ENCODE data around the gene WBP2. TPM values are rescaled to one million over a fixed set of nuclear protein-coding genes. Genes with fewer than 3 reads are reported as not detected.

Gene WBP2
- total and polyA plus RNA-seq, 2 of the 13 experiments (the other 11 are each of a cell fraction or from before 2014, with no cell fraction given) = 29.2 to 29.5 TPM

- Histone ChIP-seq H3K4me1 (ENCODE audit: insufficient read depth, low read length) (peaks cover 61% of the 10 kb centered on the region), H3K27me3 (ENCODE audit: control insufficient read depth in 1 of 2, insufficient read depth in 2 of 2, low read length in 2 of 2) (no peaks in the 10 kb centered on the region), H3K4me2 (ENCODE audit: low read depth, low read length) (peak overlapping the region; percentile 91), H2AFZ (ENCODE audit: low read length) (no peak overlapping the region), H3K9ac (ENCODE audit: insufficient read depth, low read depth, low read length) (peak overlapping the region; percentile 71), H3K27ac (ENCODE audit: extremely low read length, insufficient read depth, low read length) (peak overlapping the region; percentile 64), H4K20me1 (ENCODE audit: insufficient read depth, low read length) (no peaks in the 10 kb centered on the region), H3K79me2 (ENCODE audit: insufficient read depth, low read length) (peaks cover 10% of the 10 kb centered on the region), H3K4me3 (replicated peaks in 1 of 3; ENCODE audit: insufficient read depth in 1 of 3, low read depth in 2 of 3, low read length in 3 of 3) (peak overlapping the region; percentile 26 to 83 (median 51); a peak in 5 of 6 replicates), H3K9me3 (ENCODE audit: low read length) (no peaks in the 10 kb centered on the region), H3K36me3 (replicated peaks in 1 of 2; ENCODE audit: control insufficient read depth in 1 of 2, insufficient read depth in 2 of 2, low read length in 2 of 2) (no peaks in the 10 kb centered on the region)
- FAIRE-seq (peak; percentile 57), ATAC-seq (peak; percentile 21), DNase-seq (ENCODE audit: low spot score) (peak; percentile 66)
- intact Hi-C loops (cut with micrococcal nuclease; ENCODE audit: unreplicated experiment) (loop anchor here (1.0 to 5.0 kb wide), 2 partner anchors 16 to 35 kb away; partner anchors contain the start of gene WBP2), in situ Hi-C loops (cut with HindIII; ENCODE audit: extremely low pct_ligation_motif_present, low pct_unique_long_range_greater_than_20kb) (no loop called here)
- POLR2A ChIA-PET = interaction anchor here (0.9 to 12.9 kb wide), 13 partner anchors 9 to 493 kb away, joined by 3 to 423 read pairs (median 14); partner anchors contain the start of genes MRPL38, SPHK1, TRIM47 and UNC13D
- 13% methylated on average over 20 of the region's 32 CpGs for WGBS (ENCODE audit: low lambda C conversion rate)
- CTCF ChIA-PET (ENCODE audit: low intra/inter-chr PET ratio, low total read pairs) = interaction anchor here (1.5 kb wide), 1 partner anchor 15 kb away, joined by 4 read pairs; no protein-coding TSS in a partner anchor
- no TSS peak for BruUV-seq (replicated peaks)
- TF ChIP-seq TOPORS (CRISPR knock-in tag; IDR thresholded peaks at IDR 0.05) (peak; percentile 21; the same call in 1 of the 2 replicates), ZNF224 (CRISPR knock-in tag; IDR thresholded peaks at IDR 0.05) (no peak), NRL (CRISPR knock-in tag; IDR thresholded peaks at IDR 0.05; ENCODE audit: borderline replicate concordance) (no peak; the same call in 1 of the 2 replicates), ZFP82 (CRISPR knock-in tag; IDR thresholded peaks at IDR 0.05; ENCODE audit: borderline replicate concordance) (no peak), ZNF761 (CRISPR knock-in tag; conservative IDR thresholded peaks at IDR 0.05) (peak; percentile 50; the same call in 1 of the 2 replicates), ZNF503 (CRISPR knock-in tag; IDR thresholded peaks at IDR 0.05) (peak; percentile 87), ZNF615 (CRISPR knock-in tag; IDR thresholded peaks at IDR 0.05; ENCODE audit: borderline replicate concordance) (no peak), PBX2 (CRISPR knock-in tag; IDR thresholded peaks at IDR 0.05) (no peak), ZNF281 (CRISPR knock-in tag; IDR thresholded peaks at IDR 0.05; ENCODE audit: borderline replicate concordance) (peak; percentile 72; the same call in 1 of the 2 replicates), BHLHE40 (IDR thresholded peaks at IDR 0.05; ENCODE audit: low read length) (no peak; the same call in 1 of the 2 replicates), ZNF777 (CRISPR knock-in tag; IDR thresholded peaks at IDR 0.05) (no peak; the same call in none of the 2 replicates), HOXA5 (CRISPR knock-in tag; IDR thresholded peaks at IDR 0.05) (peak; percentile 86), CCAR2 (optimal IDR thresholded peaks at IDR 0.05; ENCODE audit: low read depth, low read length) (no peak), ZNF768 (CRISPR knock-in tag; IDR thresholded peaks at IDR 0.05) (no peak), KDM3A (CRISPR knock-in tag; IDR thresholded peaks at IDR 0.05; ENCODE audit: low read depth) (0 out of 2 replicates have a peak, but pooled peaks have one; percentile 31)
Measured at GRCh38 chr17:75891605-75892555, 36.7 kb upstream of the WBP2 start.

Data from HepG2 (cell line).